ENCODE measurements around the gene HNRNPDL.
"Not testable (repeated sequence)": the region's sequence is repeated elsewhere in the genome, so short reads cannot be mapped to it uniquely, and the experiment has no call there.

Gene HNRNPDL

DNA sequence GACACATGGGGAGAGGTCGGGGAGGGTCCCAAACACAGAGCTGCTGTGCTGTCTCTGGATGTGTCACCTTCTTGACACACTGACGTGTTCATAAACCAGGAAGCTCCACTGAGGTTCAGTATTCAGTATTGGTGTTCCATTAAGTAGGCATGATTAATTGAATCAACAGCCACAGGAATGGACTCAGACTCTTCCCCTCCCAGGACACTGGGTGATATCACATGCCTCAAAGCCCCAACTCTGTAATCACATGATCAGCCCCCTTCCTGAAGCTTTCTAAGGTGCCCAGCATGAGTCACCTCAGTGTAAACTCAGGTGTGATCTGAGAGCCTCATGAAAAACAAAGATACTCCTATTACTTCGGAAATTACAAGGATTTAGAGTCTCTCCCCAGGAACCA is 35.4 kb downstream of the HNRNPDL start:
- FAIRE-seq, result no peak
- DNase-seq (ENCODE audit: insufficient read length, low spot score), result no peak

DNA sequence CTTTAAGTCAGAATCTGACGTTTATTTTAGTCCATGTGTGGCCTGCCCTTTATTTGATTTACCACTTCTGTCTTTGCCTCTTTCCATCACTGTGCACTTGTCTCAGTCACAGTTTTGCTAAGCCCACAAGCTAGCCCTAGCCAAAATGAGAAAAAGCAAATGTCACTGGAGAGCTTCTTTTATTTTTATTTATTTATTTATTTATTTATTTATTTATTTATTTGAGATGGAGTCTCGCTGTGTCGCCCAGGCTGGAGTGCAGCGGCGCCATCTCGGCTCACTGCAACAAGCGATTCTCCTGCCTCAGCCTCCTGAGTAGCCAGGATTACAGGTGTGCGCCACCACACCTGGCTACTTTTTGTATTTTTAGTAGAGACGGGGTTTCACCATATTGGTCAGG is 40.2 kb downstream of the HNRNPDL start:
- not testable (repeated sequence) for FAIRE-seq

DNA sequence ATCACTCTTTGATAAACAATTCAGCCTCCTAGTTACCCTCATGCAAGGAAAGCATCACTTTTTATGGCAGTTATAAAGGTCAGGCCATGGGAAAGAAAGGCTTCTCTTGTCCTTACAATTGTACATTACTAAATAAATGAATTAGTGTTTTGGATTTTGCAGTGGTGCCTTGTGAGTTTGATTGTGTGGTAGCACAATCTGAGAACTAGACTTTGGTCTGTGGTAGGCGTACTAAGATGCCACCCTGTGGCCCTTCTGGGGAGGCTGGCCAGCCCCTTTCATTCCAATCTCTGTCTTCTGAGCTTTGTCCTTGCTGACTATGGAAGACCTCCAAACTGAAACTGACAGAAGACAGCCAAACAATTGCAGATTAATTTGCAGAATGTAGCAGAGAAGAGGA is 41.9 kb downstream of the HNRNPDL start:
- no peak for FAIRE-seq
- DNase-seq (ENCODE audit: insufficient read length, low spot score), result no peak

More for the DNA sequence above, 40.2 kb downstream of the HNRNPDL start:
- not testable (repeated sequence) for DNase-seq (ENCODE audit: insufficient read length, low spot score)

DNA sequence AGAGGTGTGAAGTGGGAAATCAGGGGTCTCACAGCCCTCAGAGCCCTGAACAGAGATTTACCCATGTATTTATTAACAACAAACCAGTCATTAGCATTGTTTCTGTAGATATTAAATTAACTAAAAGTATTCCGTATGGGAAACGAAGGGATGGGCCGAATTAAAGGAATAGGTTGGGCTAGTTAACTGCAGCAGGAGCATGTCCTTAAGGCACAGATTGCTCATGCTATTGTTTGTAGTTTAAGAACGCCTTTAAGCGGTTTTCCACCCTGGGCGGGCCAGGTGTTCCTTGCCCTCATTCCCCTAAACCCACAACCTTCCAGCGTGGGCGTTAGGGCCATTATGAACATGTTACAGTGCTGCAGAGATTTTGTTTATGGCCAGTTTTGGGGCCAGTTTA is 44.0 kb downstream of the HNRNPDL start:
- not testable (repeated sequence) for DNase-seq (ENCODE audit: insufficient read length, low spot score); FAIRE-seq

DNA sequence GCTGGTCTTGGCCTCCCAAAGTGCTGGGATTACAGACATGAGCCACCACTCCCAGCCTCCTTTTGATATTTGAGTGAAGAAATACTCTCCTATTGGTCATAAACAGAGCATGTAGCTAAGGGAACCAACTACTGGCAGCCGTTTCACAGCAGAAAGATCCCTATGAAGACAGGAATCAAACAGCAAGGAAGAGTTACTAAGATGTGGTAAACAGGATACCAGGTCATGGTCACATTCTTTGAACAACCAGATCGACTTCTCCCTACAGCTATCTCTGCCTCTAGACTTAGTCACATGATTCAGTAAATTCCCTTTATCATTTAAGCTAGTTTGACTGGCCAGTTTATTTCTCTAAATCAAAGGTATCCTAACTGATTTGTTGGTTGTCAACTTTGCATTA is 47.5 kb downstream of the HNRNPDL start:
- no peak for FAIRE-seq
- no peak for DNase-seq (ENCODE audit: insufficient read length, low spot score)

DNA sequence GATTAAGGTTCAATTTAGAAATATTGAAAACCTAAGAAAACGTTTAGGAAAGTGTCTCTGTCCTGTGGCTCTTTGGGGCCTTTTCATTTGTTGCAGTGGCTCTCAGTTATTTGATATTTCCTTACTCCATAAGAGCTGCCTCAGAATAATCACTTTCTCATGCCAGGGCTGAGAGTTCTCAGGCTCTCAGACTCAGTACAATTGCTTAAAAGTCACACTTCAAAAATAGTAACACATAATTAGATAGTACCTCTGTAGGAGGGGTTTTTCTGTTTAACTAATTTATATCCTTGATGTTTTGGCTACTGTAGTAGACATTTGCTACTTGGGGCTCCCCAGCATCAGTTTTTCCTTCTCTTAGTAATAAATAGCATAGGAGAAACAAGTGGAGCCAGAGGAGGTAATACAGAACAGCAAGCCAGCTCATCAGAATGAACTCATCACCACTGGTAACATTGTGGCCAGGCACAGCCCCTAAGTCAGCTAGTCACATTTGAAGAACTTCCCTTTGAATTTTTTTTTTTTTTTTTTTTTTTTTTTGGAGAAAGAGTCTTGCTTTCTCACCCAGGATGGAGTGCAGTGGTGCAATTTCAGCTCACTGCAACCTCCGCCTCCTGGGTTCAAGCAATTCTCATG is 48.5 kb downstream of the HNRNPDL start:
- DNase-seq (ENCODE audit: insufficient read length, low spot score) (no peak), FAIRE-seq (no peak)

DNA sequence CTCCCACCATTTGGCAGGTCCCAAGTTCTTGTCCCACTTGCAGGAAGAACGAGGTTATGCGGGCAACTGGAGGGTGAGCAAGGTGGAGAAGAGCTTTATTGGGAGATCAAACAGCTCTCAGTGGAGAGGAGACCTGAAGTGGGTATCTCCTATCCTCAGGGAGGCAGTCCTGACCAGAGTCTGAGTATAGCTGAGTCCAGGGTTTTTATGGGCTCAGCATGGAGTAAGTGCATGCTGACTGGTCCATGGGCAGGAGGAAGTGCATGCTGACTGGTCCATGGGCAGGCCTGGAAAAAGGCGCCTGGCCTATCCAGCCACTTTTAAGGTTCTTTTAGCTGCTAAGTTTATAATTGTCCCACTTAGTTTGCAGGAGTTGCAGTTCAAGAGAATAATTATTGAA is 49.0 kb downstream of the HNRNPDL start:
- DNase-seq (ENCODE audit: insufficient read length, low spot score) (no peak), FAIRE-seq (no peak)

DNA sequence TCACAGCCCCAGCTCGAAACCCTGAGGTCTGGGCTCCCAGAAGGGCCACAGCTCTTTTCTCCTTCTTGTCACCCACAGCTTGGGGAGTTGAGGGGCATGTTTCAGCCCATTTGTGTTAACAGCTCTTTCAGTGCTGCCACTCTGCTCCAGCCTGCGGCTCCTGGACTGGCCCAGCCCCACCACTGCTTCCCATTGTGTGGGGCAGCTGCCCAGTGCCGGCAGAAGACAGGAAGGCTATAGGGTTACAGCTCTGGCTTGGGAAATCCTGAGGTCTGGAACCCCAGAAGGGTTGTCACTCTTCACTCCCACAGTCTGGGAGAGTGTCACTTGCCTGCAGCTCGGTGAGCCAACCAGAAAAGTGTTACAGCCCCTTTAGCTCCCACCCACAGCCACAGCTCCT is 49.4 kb downstream of the HNRNPDL start:
- FAIRE-seq, result no peak
- DNase-seq (ENCODE audit: insufficient read length, low spot score), result no peak

DNA sequence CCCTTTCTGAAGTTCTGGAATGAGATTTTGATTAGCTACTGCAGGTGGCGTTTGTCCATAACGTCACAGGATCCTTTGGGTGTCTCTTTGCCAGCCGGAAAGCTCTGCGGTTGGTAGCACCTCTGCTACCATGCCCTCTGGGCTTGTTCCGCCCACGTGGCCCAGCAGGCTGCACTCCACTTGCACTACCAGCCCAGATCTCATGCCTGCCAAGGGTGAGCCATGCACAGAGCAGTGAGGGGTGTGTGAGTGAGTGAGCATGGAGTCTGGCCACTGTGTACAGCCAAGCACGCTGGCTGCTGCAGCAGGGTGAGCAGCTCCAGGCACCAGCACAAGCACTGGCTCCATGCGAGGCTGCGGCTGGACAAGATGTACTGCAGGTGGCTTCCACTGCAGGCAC is 49.9 kb downstream of the HNRNPDL start:
- DNase-seq (ENCODE audit: insufficient read length, low spot score), result no peak
- no peak for FAIRE-seq

DNA sequence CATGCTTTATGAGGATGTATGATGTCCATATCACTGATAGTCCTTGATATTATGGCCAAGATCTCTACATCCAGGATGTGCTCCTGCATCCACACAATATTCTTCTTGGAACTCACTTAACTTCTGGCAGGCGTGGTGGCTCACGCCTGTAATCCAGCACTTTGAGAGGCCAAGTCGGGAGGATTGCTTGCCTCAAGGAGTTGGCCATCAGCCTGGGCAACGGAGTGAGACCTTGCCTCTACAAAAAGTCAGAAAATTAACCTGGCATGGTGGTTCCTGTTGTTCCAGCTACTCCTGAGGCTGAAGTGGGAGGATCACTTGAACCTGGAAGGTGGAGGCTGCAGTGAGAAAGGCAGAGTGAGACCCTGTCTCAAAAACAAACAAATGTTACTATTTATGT is 54.2 kb downstream of the HNRNPDL start:
- DNase-seq (ENCODE audit: insufficient read length, low spot score) (no peak), FAIRE-seq (no peak)

DNA sequence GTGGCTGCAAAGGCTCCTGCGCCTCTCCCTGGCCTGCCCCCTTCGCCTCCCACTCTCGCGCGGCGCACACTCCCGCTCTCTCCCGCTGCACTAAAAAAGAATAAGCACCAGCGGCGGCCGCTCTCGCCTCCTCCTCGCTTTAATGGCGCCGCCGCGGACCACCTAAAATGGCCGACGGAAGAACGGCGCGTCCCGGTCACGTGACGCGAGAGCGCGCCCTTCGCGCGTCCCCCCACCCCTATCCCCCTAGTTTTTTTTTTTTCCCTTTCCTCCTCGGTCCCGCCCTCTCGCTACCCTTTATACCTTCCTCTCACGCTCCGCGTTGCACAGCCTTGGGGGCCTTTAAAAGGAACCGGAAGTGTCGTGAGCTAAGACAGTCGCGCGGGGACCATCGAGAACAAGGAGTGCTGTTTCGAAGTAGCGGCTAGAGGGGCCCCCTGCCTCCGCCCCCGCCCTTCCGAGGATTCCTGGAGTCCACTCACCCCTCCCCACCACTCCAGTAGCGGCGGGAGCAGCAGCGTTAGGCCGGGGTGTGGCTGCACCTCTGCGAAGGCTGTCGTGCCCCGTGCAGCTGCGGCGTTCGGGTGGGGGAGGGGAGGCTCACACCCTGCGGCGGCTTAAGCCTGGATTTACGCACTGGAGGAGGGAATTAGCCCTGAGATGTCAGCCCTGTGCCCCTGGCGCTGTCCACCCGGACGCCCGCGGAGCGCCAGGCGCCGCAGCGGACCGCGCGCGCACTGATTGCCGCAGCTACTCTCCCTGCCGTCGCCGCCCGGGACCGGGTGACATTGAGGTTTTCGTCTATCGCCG is 56.2 kb downstream of the HNRNPDL start, which contains the start of gene HNRNPD:
Gene HNRNPD (minus strand): TSS at position 176 of the 810 bp plus-strand sequence. CDS start 313 bp downstream, outside the sequence.
- FAIRE-seq (peak; percentile 76), DNase-seq (ENCODE audit: insufficient read length, low spot score) (peak; percentile 83)

DNA sequence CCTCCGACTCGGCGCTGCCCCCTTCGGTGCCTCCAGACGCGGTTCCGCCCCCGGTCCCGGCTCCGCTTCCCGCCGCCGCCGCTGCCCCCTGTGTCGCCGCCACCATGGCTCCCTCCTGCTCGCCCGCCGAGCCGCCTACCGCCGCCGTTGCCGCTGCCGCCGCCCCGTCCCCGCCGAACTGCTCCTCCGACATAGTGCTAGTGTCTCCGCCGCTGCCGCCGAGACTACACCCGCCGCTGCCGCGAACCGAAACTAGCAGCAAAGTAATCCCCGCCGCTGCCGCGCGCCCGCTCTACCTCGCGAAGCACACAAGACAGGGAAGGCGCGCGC is 56.8 kb downstream of the HNRNPDL start:
- no peak for FAIRE-seq
- no peak for DNase-seq (ENCODE audit: insufficient read length, low spot score)

Data from HTR-8/SVneo (cell line).